Measurements from ENCODE around the gene TP53RK.

- TF ChIP-seq CTCF (IDR thresholded peaks at IDR 0.05; ENCODE audit: low read depth, low read length, poor library complexity, severe bottlenecking) (no peak), EZH2phosphoT487 (IDR thresholded peaks at IDR 0.05; ENCODE audit: borderline replicate concordance, low read length) (no peak)
Observed at GRCh38 chr20:46700481-46700880, 11.2 kb upstream of the TP53RK start.

Measured in DOHH2 (cell line).